SK-N-SH treated with all-trans-retinoic acid at 6 μM for 48 hours (cell line): ENCODE measurements around the gene LRRFIP2.

Source experiments
- CSRNP3 ChIP-seq: fragments of 250-450 bp; sonication (Bioruptor Pico); IDR thresholded peaks from 2 replicates; pipeline ENCODE4 v1.5.1; 2021; ENCODE audit warnings: mild to moderate bottlenecking, moderate library complexity
- GLIS3 ChIP-seq: fragments of 250-450 bp; sonication (Bioruptor Pico); IDR thresholded peaks from 2 replicates; pipeline ENCODE4 v1.5.0; 2020; ENCODE audit warnings: mild to moderate bottlenecking, moderate library complexity
- PPARA ChIP-seq: fragments of 250-450 bp; sonication (Bioruptor Pico); IDR thresholded peaks from 2 replicates; pipeline ENCODE4 v1.5.0; 2020; ENCODE audit warnings: mild to moderate bottlenecking, borderline replicate concordance
- ZFP3 ChIP-seq: fragments of 250-450 bp; sonication (Bioruptor Pico); IDR thresholded peaks from 2 replicates; pipeline ENCODE4 v1.5.0; 2020; ENCODE audit warnings: mild to moderate bottlenecking, moderate library complexity
- ZNF8 ChIP-seq: fragments of 450-650 bp; formaldehyde crosslinking; IDR thresholded peaks from 2 replicates; pipeline ENCODE4 v1.5.0; 2020; ENCODE audit warnings: mild to moderate bottlenecking, moderate library complexity

GRCh38 chr3:37223576-37223975 lies 49.2 kb upstream of the LRRFIP2 start:
- no peak for TF ChIP-seq PPARA (CRISPR knock-in tag)
- no peak for TF ChIP-seq GLIS3 (CRISPR knock-in tag)
- no peak for TF ChIP-seq ZFP3 (CRISPR knock-in tag)
- TF ChIP-seq CSRNP3 (CRISPR knock-in tag) = no peak
- TF ChIP-seq ZNF8 = no peak
